CD14-positive monocyte (primary cell): Measurements from ENCODE around the gene SPECC1L. TPM values are rescaled to one million over a fixed set of nuclear protein-coding genes. Genes with fewer than 3 reads are reported as not detected.

ENCODE experiments used
- DNase-seq, 3 donors: peaks; one replicate each; pipeline ENCODE4 v3.0.0-alpha.2; 2011 to 2022
- H2AFZ ChIP-seq: 2 replicates; pipeline ENCODE4 v1.6.0; 2012; ENCODE audit warnings: mild to moderate bottlenecking, low read depth, low read length, inconsistent platforms; ENCODE audit not compliant: insufficient read depth, poor library complexity, severe bottlenecking
- H3K27ac ChIP-seq, 2 donors: 1 replicate in 1 of 2; 2 replicates in 1 of 2; pipeline ENCODE4 v1.5.1; 2012 to 2013; ENCODE audit warnings: low read length in 2 of 2, control low read depth in 1 of 2, inconsistent platforms in 1 of 2, low read depth in 1 of 2, mild to moderate bottlenecking in 1 of 2
- H3K27me3 ChIP-seq, 2 donors: one replicate each; pipeline versions ENCODE4 v1.6.0 to v1.6.1; 2011 to 2013; ENCODE audit warnings: low read length in 2 of 2; ENCODE audit not compliant: control insufficient read depth in 2 of 2, insufficient read depth in 2 of 2
- H3K36me3 ChIP-seq, 2 donors: replicated peaks in 1 of 2; 1 replicate in 1 of 2; 2 replicates in 1 of 2; pipeline versions ENCODE4 v1.5.1 to v1.6.1; 2012 to 2013; ENCODE audit warnings: low read length in 2 of 2, control low read depth in 1 of 2, inconsistent platforms in 1 of 2, mild to moderate bottlenecking in 1 of 2; ENCODE audit not compliant: insufficient read depth in 2 of 2, control insufficient read depth in 1 of 2
- H3K4me1 ChIP-seq, 2 donors: 1 replicate in 1 of 2; 2 replicates in 1 of 2; pipeline versions ENCODE4 v1.5.1 to v1.6.1; 2012 to 2013; ENCODE audit warnings: low read length in 2 of 2, control low read depth in 1 of 2, inconsistent platforms in 1 of 2, mild to moderate bottlenecking in 1 of 2, moderate library complexity in 1 of 2; ENCODE audit not compliant: insufficient read depth in 2 of 2, control insufficient read depth in 1 of 2
- H3K4me2 ChIP-seq: replicated peaks from 2 replicates; pipeline ENCODE3; 2012; ENCODE audit warnings: low read length, moderate library complexity, mild to moderate bottlenecking; ENCODE audit not compliant: poor library complexity, severe bottlenecking; ENCODE audit errors: extremely low read depth
- H3K4me3 ChIP-seq, 3 experiments: fragments of 200-600 bp in 1 of 3; sonication (generic) in 1 of 3; replicated peaks in 1 of 3; 1 replicate in 2 of 3; 2 replicates in 1 of 3; pipeline ENCODE4 v1.5.1; 2011 to 2013; ENCODE audit warnings: low read length in 3 of 3, mild to moderate bottlenecking in 3 of 3, control low read depth in 2 of 3, low read depth in 2 of 3, inconsistent platforms in 1 of 3, moderate library complexity in 1 of 3
- H3K79me2 ChIP-seq: 2 replicates; pipeline ENCODE4 v1.6.0; 2012; ENCODE audit warnings: mild to moderate bottlenecking, control low read depth, inconsistent platforms, low read length, moderate library complexity; ENCODE audit not compliant: insufficient read depth
- H3K9ac ChIP-seq: 2 replicates; pipeline ENCODE4 v1.6.0; 2017; ENCODE audit warnings: low read length, mild to moderate bottlenecking; ENCODE audit not compliant: insufficient read depth, poor library complexity, severe bottlenecking
- H3K9me3 ChIP-seq, 2 donors: replicated peaks in 1 of 2; 1 replicate in 1 of 2; 2 replicates in 1 of 2; pipeline versions ENCODE4 v1.5.1 to v1.6.1; 2012 to 2013; ENCODE audit warnings: low read length in 2 of 2, control low read depth in 1 of 2; ENCODE audit not compliant: control insufficient read depth in 1 of 2, insufficient read depth in 1 of 2
- H4K20me1 ChIP-seq: 2 replicates; pipeline ENCODE4 v1.6.0; 2012; ENCODE audit warnings: mild to moderate bottlenecking, low read length, control low read depth, moderate library complexity; ENCODE audit not compliant: insufficient read depth
- H3K27ac Mint-ChIP-seq, 7 donors: one replicate each; pipeline ENCODE4 v1.8.0; 2020; ENCODE audit warnings: mild to moderate bottlenecking in 7 of 7, mixed read lengths in 7 of 7, moderate library complexity in 6 of 7, inconsistent platforms in 2 of 7
- H3K27me3 Mint-ChIP-seq, 3 donors: one replicate each; pipeline ENCODE4 v1.8.0; 2021 to 2022; ENCODE audit warnings: low read depth in 3 of 3, mild to moderate bottlenecking in 3 of 3, mixed read lengths in 3 of 3, moderate library complexity in 3 of 3, inconsistent platforms in 1 of 3
- H3K36me3 Mint-ChIP-seq, 2 donors: one replicate each; pipeline ENCODE4 v1.8.0; 2020; ENCODE audit warnings: mixed read lengths in 2 of 2, inconsistent platforms in 1 of 2, mild to moderate bottlenecking in 1 of 2
- H3K4me1 Mint-ChIP-seq: one replicate; pipeline ENCODE4 v1.8.0; 2020; ENCODE audit warnings: mild to moderate bottlenecking, mixed read lengths
- H3K4me3 Mint-ChIP-seq, 2 donors: one replicate each; pipeline ENCODE4 v1.8.0; 2020; ENCODE audit warnings: mild to moderate bottlenecking in 2 of 2, mixed read lengths in 2 of 2, moderate library complexity in 1 of 2
- H3K9me3 Mint-ChIP-seq, 7 donors: one replicate each; pipeline ENCODE4 v1.8.0; 2020 to 2022; ENCODE audit warnings: mixed read lengths in 7 of 7, mild to moderate bottlenecking in 6 of 7, moderate library complexity in 6 of 7, inconsistent platforms in 2 of 7
- WGBS: methylation state at CpG from one replicate; pipeline ENCODE4 v1.1.5; 2013; ENCODE audit warnings: missing lambda C conversion rate; ENCODE audit not compliant: insufficient coverage; 5-methylcytosine and 5-hydroxymethylcytosine counted together
- intact Hi-C, 2 donors: fragments of 100-400 bp; cut with micrococcal nuclease; formaldehyde crosslinking; loops; one replicate each; pipeline versions ENCODE4 v1.15.0 to v1.15.1; 2023
- polyA plus RNA-seq, 3 donors: library from polyadenylated mRNA; depleted of rRNA in 1 of 3; unstranded in 2 of 3; stranded (reverse) in 1 of 3; fragments of 300-500 nt in 2 of 3; fragments of >200 nt in 1 of 3; fragmentation: Illumina TruSeq in 2 of 3; gene quantifications; 1 replicate in 2 of 3; 2 replicates in 1 of 3; pipeline ENCODE4 v1.2.3, GENCODE V29; 2012 to 2021
- TF ChIP-seq, protein P1 (sequence below): fragments of 200-600 bp; IDR thresholded peaks from one replicate; pipeline ENCODE4 v1.8.0; 2022; ENCODE audit warnings: antibody characterized with exemption, mild to moderate bottlenecking

Gene SPECC1L
- polyA plus RNA-seq, 3 donors: 2.5 to 7.2 (median 4.9) TPM

DNA sequence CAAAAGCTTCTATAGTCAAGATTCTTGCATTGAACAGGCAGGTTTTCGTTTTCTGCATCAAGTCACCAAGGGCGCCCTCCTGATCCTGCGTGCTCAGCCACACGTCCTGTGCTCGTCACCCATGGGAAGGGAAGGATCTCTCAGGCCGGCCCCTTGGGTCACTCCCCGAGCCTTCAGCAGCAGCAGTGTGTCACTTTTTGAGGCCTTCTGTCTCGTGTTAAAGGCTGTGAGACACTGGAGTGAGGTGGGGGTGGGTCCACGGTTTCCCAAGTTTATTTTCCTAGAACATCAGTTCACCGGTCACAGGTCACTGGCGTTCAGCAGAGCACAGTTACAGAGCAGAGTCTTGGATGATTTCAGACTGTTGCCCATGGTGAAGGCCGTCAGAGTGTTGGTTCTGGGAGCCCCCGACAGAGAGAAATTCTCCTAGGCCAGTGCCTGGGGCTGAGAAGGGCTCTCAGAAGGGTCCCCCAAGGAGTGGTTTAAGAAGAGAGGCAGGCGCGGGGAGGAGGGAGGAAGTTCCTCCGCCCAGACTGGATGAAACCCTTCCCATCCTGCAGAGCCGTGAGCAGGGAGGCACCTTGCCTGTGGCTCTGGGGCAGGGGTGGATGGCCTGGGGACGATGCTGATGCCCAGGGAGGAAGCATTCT lies 143.2 kb downstream of the SPECC1L start:
- Mint-ChIP-seq H3K4me3 (no peak overlapping the region), H3K9me3 (no peaks in the 10 kb centered on the region), H3K36me3 (peaks cover 44 to 78% of the 10 kb centered on the region in 2 donors), H3K27me3 (no peaks in the 10 kb centered on the region), H3K27ac (peak overlapping the region in 3 of 7 donors; percentile 18 to 74 (median 37)), H3K4me1 (peaks cover 2% of the 10 kb centered on the region)
- Histone ChIP-seq H3K79me2 (no peaks in the 10 kb centered on the region), H3K9ac (no peak overlapping the region), H4K20me1 (peaks cover 4% of the 10 kb centered on the region), H3K9me3 (no peaks in the 10 kb centered on the region), H3K27ac (no peak overlapping the region), H3K4me2 (no peak overlapping the region), H3K36me3 (peaks cover 35 to 69% of the 10 kb centered on the region in 2 donors), H3K4me1 (no peaks in the 10 kb centered on the region), H3K4me3 (no peak overlapping the region), H2AFZ (no peak overlapping the region), H3K27me3 (no peaks in the 10 kb centered on the region)
- no peak for DNase-seq
- TF ChIP-seq, protein P1, sequence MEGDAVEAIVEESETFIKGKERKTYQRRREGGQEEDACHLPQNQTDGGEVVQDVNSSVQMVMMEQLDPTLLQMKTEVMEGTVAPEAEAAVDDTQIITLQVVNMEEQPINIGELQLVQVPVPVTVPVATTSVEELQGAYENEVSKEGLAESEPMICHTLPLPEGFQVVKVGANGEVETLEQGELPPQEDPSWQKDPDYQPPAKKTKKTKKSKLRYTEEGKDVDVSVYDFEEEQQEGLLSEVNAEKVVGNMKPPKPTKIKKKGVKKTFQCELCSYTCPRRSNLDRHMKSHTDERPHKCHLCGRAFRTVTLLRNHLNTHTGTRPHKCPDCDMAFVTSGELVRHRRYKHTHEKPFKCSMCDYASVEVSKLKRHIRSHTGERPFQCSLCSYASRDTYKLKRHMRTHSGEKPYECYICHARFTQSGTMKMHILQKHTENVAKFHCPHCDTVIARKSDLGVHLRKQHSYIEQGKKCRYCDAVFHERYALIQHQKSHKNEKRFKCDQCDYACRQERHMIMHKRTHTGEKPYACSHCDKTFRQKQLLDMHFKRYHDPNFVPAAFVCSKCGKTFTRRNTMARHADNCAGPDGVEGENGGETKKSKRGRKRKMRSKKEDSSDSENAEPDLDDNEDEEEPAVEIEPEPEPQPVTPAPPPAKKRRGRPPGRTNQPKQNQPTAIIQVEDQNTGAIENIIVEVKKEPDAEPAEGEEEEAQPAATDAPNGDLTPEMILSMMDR: no peak
- WGBS: 94% methylated on average over 11 of the region's 18 CpGs
- intact Hi-C loops: no loop called here

DNA sequence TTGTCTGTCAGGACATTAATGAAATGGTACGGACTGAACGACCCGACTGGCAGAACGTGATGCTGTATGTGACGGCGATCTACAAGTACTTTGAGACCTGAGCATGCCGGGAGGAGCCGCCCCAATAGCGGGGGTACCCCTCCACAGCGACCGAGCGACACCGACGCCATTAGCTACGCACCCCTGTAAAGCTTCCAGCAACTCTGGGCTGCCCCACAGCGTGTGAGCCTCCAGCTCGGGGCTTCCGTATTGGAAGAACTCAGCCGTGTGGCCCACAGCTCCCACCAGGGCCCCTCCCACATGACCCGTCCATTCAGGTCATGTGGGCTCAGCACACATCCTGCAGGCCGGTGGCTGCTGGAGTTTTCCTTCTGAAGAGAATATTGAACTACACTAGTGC lies 143.9 kb downstream of the SPECC1L start:
- Histone ChIP-seq H4K20me1 (peaks cover 4% of the 10 kb centered on the region), H3K27me3 (no peaks in the 10 kb centered on the region), H3K9ac (no peak overlapping the region), H3K4me2 (no peak overlapping the region), H3K27ac (no peak overlapping the region), H2AFZ (no peak overlapping the region), H3K79me2 (no peaks in the 10 kb centered on the region), H3K4me3 (no peak overlapping the region), H3K36me3 (peaks cover 35 to 68% of the 10 kb centered on the region in 2 donors), H3K4me1 (no peaks in the 10 kb centered on the region), H3K9me3 (no peaks in the 10 kb centered on the region)
- intact Hi-C loops: no loop called here
- TF ChIP-seq, protein P1: no peak
- 94% methylated on average over 18 of the region's 21 CpGs for WGBS
- Mint-ChIP-seq H3K4me3 (no peak overlapping the region), H3K36me3 (peaks cover 44 to 74% of the 10 kb centered on the region in 2 donors), H3K9me3 (no peaks in the 10 kb centered on the region), H3K27ac (peak overlapping the region in 1 of 7 donors; percentile 57), H3K27me3 (peaks cover 0 to 4% (median 0%) of the 10 kb centered on the region in 3 donors), H3K4me1 (peaks cover 3% of the 10 kb centered on the region)
- no peak for DNase-seq
